Activated naive CD8-positive, alpha-beta T cell treated with anti-CD3 and anti-CD28 coated beads, Interleukin-2, amount 10 ng/mL, durations not matched to agents 7 days and 5 days (primary cell): ENCODE measurements around the gene CARD6. TPM values are rescaled to one million over a fixed set of nuclear protein-coding genes. Genes with fewer than 3 reads are reported as not detected.

Experiments
- ATAC-seq: fragments of 150-1000 bp; cut with Tn5 transposase; one replicate; pipeline ENCODE4 v1.10.0; 2021; ENCODE audit warnings: low read depth, moderate library complexity
- POLR2A ChIA-PET: fragments of 350-600 bp; sonication (Branson Sonifier 250); formaldehyde crosslinking; loops from one replicate; lab custom pipeline; 2021; ENCODE audit warnings: antibody characterized with exemption; lab: Charles Lee
- DNase-seq: peaks from one replicate; pipeline ENCODE4 v3.0.0; 2021
- H3K27ac Mint-ChIP-seq: one replicate; pipeline ENCODE4 v1.8.0; 2022; ENCODE audit warnings: mild to moderate bottlenecking, mixed read lengths
- H3K27me3 Mint-ChIP-seq: one replicate; pipeline ENCODE4 v1.8.0; 2022; ENCODE audit warnings: mild to moderate bottlenecking, moderate library complexity, mixed read lengths
- H3K36me3 Mint-ChIP-seq: one replicate; pipeline ENCODE4 v1.8.0; 2021; ENCODE audit warnings: mild to moderate bottlenecking, mixed read lengths
- H3K4me1 Mint-ChIP-seq: one replicate; pipeline ENCODE4 v1.8.0; 2021; ENCODE audit warnings: mixed read lengths
- H3K4me3 Mint-ChIP-seq: one replicate; pipeline ENCODE4 v1.8.0; 2022; ENCODE audit warnings: mild to moderate bottlenecking, moderate library complexity, mixed read lengths
- H3K9me3 Mint-ChIP-seq: one replicate; pipeline ENCODE4 v1.8.0; 2021; ENCODE audit warnings: mixed read lengths
- total RNA-seq, 2 experiments: library from RNA; stranded (reverse); gene quantifications; one replicate each; pipeline ENCODE4 v1.2.3, GENCODE V29; 2021

CARD6 gene
- total RNA-seq, 2 experiments from 2014 or later: 3.5 to 4.4 TPM

DNA sequence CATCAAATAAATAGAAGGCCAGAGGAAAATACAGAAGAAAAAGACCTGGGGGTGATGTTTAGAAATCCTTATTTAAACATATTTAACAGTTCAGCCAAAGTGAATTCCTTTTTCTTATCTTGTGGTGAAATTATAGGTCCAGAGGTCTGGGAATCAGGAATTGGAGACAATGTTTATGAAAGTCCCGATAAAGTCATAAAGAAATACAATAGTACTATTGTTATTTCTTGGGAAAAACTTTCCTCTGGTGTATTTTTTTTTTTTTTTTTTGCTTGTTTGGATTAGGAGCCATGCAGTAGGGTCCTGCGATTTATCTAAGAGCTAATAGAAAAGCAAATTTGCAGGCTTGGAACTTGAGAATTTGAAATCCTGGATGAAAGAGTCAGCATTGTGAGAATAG, 68.6 kb downstream of the CARD6 start:
- Mint-ChIP-seq H3K27me3 (peaks cover 20% of the 10 kb centered on the region), H3K4me1 (no peaks in the 10 kb centered on the region), H3K27ac (no peak overlapping the region), H3K4me3 (no peak overlapping the region), H3K9me3 (no peaks in the 10 kb centered on the region), H3K36me3 (no peaks in the 10 kb centered on the region)
- ATAC-seq: no peak
- DNase-seq: no peak
- POLR2A ChIA-PET: no interaction called here

Other genes with a start within 250 kb of the CARD6 start
- 10 to 100 TPM; 51.4 to 53.8 TPM for gene PTGER4, start 161.5 kb upstream of the CARD6 start, total RNA-seq
- gene TTC33, start 85.4 kb upstream of the CARD6 start, total RNA-seq: 10 to 100 TPM; 12.2 to 14.8 TPM
- gene PRKAA1, start 43.0 kb upstream of the CARD6 start, total RNA-seq: 10 to 100 TPM; 86.4 to 86.7 TPM
- gene RPL37, start 6.1 kb upstream of the CARD6 start, total RNA-seq: 1,000 to 10,000 TPM; 1,700 to 1,758 TPM
- gene C7, start 68.1 kb downstream of the CARD6 start, total RNA-seq: not detected
- not detected for gene MROH2B, start 230.0 kb downstream of the CARD6 start, total RNA-seq